ENCODE data around the gene ACTR3C.
A peak's percentile ranks its signal among the peaks of the same experiment; 100 is the strongest.

Gene ACTR3C

DNA sequence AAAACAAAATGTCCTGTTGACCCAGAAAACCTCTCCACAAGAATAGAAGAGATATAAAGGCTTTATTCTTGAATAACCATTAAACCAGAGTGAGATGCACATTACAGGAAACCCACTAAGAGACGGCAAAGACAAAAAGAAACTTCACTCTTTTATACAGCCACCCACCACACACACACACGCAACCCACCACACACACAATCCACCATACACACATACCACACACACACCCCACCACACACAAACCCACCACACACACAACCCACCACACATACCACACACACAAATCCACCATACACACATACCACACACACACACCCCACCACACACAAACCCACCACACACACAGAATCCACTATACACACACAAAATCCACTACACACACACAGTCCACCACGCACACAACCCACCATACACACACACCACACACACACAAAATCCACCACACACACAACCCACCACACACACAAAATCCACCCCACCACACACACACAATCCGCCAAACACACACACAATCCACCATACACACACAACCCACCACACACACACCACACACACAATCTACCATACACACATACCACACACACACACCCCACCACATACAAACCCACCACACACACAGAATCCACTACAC lies 35.8 kb upstream of the ACTR3C start:
- DNase-seq (ENCODE audit: low read depth), result no peak

DNA sequence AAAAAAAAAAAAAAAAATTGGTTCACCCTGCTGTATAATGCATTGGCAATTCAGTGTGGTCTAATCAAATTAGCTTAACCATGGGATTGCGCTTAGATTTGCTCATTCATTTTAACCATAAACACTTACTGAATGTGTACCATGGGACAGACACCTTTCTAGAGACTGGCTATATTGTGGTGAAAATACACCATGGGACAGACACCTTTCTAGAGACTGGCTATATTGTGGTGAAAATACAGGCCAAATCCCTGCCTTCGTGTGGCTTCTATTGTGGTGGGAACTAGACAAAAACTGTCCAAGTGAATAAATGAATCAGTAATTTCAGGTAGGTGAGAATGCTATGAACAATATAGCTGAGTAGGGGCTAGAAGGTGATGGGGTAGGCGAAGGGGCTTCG lies 35.1 kb upstream of the ACTR3C start:
- no peak for DNase-seq (ENCODE audit: low read depth)

GRCh38 chr7:150357771-150358427 lies 34.6 kb upstream of the ACTR3C start:
- DNase-seq (ENCODE audit: low read depth), result no peak

DNA sequence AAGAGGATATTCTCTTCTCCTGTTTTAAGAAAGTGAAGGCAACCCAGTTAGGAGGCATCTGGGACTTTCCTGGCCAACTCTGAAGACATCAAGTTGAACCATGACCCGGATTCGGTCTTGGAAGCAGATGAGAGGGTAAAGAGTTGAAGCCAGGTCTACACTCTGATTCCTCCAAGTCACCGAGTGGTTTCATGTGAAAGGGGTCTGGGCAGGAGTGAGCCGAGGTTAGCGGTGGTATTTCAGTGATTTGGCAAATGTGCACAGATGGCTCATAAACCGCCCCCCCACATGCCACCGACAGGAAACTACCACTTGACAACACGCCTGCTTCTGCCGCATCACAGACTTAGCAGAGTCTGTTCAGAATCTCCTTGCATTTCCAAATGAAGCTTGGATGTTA lies 33.9 kb upstream of the ACTR3C start:
- DNase-seq (ENCODE audit: low read depth), result peak; percentile 33

GRCh38 chr7:150356265-150356897 lies 33.0 kb upstream of the ACTR3C start:
- no peak for DNase-seq (ENCODE audit: low read depth)

GRCh38 chr7:150355666-150356059 lies 32.3 kb upstream of the ACTR3C start:
- DNase-seq (ENCODE audit: low read depth), result no peak

- no peak for DNase-seq (ENCODE audit: low read depth)
These were observed 28.3 kb upstream of the ACTR3C start for GRCh38 chr7:150351587-150352194.

DNA sequence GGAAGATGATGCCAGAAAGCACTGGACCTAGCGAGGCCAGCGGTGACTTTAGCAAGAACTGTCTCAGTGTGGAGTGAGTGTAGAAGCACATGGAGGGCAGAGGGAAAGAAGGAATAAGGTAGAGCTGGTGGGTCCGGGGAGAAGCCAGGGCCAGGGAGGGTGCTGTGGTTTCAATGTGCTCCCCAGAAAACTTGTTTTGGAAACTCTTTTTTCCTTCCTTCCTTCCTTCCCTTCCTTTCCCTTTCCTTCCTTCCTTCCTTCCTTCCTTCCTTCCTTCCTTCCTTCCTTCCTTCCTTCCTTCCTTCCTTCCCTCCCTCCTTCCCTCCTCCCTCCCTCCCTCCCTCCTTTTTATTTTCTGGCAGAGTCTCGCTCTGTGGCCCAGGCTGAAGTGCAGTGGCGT lies 23.6 kb upstream of the ACTR3C start:
- DNase-seq (ENCODE audit: low read depth), result no peak

DNA sequence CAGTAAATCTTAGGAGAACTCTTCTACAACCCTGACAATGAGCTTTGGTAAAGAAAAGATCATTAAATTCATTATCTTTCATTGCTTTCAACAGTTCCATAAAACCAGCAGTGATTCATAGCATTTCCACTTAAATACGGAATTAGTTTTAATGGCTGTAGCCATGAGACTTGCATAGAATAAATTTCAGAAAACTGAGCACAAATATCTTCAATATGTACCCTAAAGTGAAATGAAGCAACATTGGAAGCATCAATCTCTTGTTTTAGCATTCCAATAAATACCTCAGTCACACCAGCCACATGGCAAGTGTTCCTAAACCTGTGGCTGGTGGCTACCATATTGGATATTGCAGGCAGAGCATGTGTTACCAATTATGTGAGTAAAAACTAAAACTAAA lies 21.7 kb upstream of the ACTR3C start:
- DNase-seq (ENCODE audit: low read depth), result no peak

- DNase-seq (ENCODE audit: low read depth), result no peak
These were observed 21.0 kb upstream of the ACTR3C start for GRCh38 chr7:150344299-150344698.

GRCh38 chr7:150343225-150343624 lies 19.9 kb upstream of the ACTR3C start:
- DNase-seq (ENCODE audit: low read depth), result no peak

DNA sequence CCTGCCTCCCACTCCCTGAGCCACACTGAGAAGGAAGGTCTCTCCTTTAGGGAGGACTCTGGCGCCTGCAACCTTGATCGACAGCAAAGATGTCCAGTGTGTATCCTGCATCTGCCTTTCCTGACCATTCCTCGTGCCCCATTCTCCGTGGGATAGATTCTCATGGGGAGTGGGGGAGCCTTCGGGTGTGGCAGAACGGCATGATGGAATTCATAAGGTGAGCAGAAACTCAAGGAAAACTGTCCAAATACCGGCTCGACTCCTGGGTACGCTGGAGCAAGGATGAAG lies 18.7 kb upstream of the ACTR3C start:
- DNase-seq (ENCODE audit: low read depth), result no peak

GRCh38 chr7:150341263-150342120 lies 18.1 kb upstream of the ACTR3C start, which contains the start of gene RARRES2:
TSS of gene RARRES2 (minus strand) at chr7:150341629. CDS start at chr7:150340609, 1,020 bp downstream.
- no peak for DNase-seq (ENCODE audit: low read depth)

DNA sequence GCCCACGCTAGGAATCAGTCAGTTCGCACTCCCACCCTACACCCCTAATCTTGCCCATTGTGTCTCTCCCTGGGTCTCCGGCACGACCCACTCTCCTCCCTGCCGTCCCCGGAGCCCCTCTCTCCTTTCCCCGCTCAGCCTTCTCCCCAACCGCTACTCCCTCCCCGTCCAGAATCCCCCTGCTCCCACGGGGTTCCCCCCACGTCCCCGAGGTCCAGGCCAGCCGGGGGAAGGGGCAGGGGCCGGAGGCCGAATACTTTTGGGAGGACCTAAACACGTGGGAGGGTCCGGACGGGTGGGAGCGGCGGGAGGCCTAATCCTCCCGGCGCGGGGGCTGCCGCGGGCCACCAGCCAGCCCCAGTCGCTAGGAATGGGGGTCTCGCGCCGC lies 17.5 kb upstream of the ACTR3C start:
- no peak for DNase-seq (ENCODE audit: low read depth)

- no peak for DNase-seq (ENCODE audit: low read depth)
These were observed 16.8 kb upstream of the ACTR3C start for GRCh38 chr7:150340024-150340749.

DNA sequence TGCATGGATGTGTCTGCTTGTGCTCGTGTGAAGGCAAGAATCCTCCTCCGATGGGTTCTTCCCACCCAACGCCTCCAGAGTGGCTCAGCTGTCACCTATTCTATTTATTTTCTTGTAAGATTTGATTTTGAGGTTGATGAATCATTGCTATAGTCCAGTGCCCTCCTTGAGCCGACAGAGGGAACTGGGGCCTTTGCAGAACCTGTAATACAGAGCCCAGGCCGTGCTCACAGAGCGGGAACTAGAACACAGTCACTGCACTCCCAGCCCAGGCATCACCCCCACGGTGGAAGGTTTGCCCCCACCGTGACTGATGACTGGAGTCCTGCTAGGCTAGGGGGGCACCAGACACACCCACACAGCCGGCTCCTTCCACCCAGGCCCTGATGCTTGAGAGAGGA lies 16.1 kb upstream of the ACTR3C start:
- no peak for DNase-seq (ENCODE audit: low read depth)

DNA sequence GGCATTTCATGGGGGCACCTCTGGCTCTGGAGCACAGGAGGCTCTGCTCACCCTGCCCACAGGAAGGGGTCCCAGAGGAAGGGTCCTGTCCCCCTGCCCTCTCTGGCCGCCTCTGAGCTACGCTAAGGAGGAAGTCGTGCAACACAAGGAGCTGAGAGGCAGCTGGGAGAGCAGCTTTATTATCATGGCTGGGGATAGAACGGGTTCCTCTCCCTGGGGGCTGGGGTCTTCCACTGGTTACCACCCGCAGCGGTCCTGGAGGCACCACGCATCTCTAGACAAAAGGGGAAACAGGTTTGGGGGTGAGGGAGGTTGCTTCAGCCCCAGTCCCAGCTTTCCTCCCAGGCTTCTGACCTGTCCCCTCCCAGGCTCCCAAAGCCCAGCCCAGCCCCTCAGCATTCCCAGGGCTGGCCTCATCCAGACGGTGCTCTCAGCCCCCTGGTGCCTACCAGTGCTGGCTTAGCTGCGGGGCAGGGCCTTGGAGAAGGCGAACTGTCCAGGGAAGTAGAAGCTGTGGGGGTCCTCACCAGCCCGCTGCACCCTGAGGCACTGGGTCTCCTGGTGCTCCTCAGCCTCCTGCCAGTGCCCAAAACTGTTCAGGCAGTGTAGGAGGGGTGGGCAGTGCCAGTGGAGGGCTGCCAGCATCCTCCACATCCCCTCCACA lies 15.0 kb upstream of the ACTR3C start:
- no peak for DNase-seq (ENCODE audit: low read depth)

DNA sequence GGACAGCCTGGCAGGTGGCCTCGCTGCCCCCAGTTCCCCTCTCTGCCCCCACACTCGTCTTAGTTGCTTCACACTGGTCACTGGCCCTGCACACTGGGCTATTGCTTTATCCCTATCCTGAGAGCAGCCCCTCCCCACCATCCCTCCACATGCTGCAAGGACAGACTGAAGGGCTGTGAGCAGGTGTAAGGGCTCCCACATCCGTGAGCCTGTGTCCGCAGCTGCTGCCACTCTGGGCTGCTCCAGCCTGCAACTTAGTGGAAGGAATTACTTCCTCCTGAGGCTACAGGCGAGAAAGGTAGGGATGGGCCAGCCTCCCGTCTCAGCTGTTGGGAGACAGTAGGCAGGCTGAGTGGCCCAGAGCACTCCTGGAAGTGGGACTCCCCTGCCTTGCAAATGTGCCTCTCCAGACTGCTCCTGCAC lies 14.3 kb upstream of the ACTR3C start:
- DNase-seq (ENCODE audit: low read depth), result no peak

- no peak for DNase-seq (ENCODE audit: low read depth)
These were observed 13.8 kb upstream of the ACTR3C start for GRCh38 chr7:150337179-150337578.

DNA sequence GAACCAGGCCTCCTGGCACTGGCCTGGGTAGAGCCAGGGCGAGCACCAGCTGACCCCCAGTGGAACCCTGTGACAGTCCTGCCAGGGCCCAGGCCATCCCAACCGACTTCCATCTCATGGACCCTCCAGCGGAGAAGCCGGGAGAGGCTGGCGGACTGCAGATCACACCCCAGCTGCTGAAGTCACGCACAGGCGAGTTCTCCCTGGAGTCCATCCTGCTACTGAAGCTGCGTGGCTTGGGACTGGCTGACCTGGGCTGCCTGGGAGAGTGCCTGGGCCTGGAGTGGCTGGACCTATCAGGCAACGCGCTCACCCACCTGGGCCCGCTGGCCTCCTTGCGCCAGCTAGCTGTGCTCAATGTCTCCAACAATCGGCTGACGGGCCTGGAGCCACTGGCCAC lies 13.4 kb upstream of the ACTR3C start:
- no peak for DNase-seq (ENCODE audit: low read depth)

- no peak for DNase-seq (ENCODE audit: low read depth)
These were observed 12.4 kb upstream of the ACTR3C start for GRCh38 chr7:150335774-150336112.
